Stimulated activated CD8-positive, alpha-beta memory T cell treated with anti-CD3 and anti-CD28 coated beads, Interleukin-2, amount 100 ng/mL, for 48 hours (primary cell): ENCODE measurements around the gene CAMTA1.

Source experiments
- DNase-seq, 2 donors: peaks; one replicate each; pipeline ENCODE4 v3.0.0-alpha.2; 2020; ENCODE audit warnings: low read depth in 2 of 2

Gene CAMTA1

GRCh38 chr1:7430047-7430608 is 644.9 kb downstream of the CAMTA1 start:
- DNase-seq: no peak

GRCh38 chr1:7430691-7431090 is 645.4 kb downstream of the CAMTA1 start:
- no peak for DNase-seq

GRCh38 chr1:7432102-7432899 is 647.0 kb downstream of the CAMTA1 start:
- no peak for DNase-seq

- no peak for DNase-seq
These were observed 647.7 kb downstream of the CAMTA1 start for GRCh38 chr1:7432900-7433380.

GRCh38 chr1:7434566-7434965 is 649.3 kb downstream of the CAMTA1 start:
- no peak for DNase-seq

- DNase-seq: no peak
These were observed 650.2 kb downstream of the CAMTA1 start for GRCh38 chr1:7435276-7436055.

GRCh38 chr1:7436056-7437005 is 651.1 kb downstream of the CAMTA1 start:
- no peak for DNase-seq

GRCh38 chr1:7437036-7437435 is 651.8 kb downstream of the CAMTA1 start:
- DNase-seq: no peak

GRCh38 chr1:7437608-7438395 is 652.5 kb downstream of the CAMTA1 start:
- no peak for DNase-seq

GRCh38 chr1:7438396-7438785 is 653.1 kb downstream of the CAMTA1 start:
- DNase-seq: no peak

GRCh38 chr1:7438921-7439655 is 653.8 kb downstream of the CAMTA1 start:
- DNase-seq: no peak

GRCh38 chr1:7440154-7440553 is 654.9 kb downstream of the CAMTA1 start:
- DNase-seq: no peak

- DNase-seq: no peak
These were observed 656.0 kb downstream of the CAMTA1 start for GRCh38 chr1:7441143-7441841.

GRCh38 chr1:7442036-7442435 is 656.8 kb downstream of the CAMTA1 start:
- no peak for DNase-seq

- DNase-seq: no peak
These were observed 657.7 kb downstream of the CAMTA1 start for GRCh38 chr1:7442918-7443317.

- no peak for DNase-seq
These were observed 659.1 kb downstream of the CAMTA1 start for GRCh38 chr1:7444363-7444762.

GRCh38 chr1:7447093-7447492 is 661.8 kb downstream of the CAMTA1 start:
- DNase-seq: no peak

GRCh38 chr1:7447736-7448135 is 662.5 kb downstream of the CAMTA1 start:
- no peak for DNase-seq

GRCh38 chr1:7448986-7449385 is 663.7 kb downstream of the CAMTA1 start:
- DNase-seq: no peak
